Right lobe of liver (tissue), 4 donors: ENCODE measurements around the gene HES2.

Experiments used
- POLR2A ChIP-seq: fragments of 450-650 bp; IDR thresholded peaks from one replicate; pipeline ENCODE4 v1.6.1; 2017; ENCODE audit warnings: antibody characterized with exemption, mild to moderate bottlenecking
- TF ChIP-seq, protein P1 (sequence below), 4 donors: fragments of 200-600 bp in 3 of 4; fragments of 450-650 bp in 1 of 4; IDR thresholded peaks; one replicate each; pipeline versions ENCODE4 v1.5.1 to v1.8.0; 2016 to 2022; ENCODE audit warnings: antibody characterized with exemption in 4 of 4, mild to moderate bottlenecking in 2 of 4
- donor health status: DM: no; HTN: no; CAD: no.
- donor health status: DM: no; HTN: no; CAD: no.
- donor health status: DM: no; HTN: yes; CAD: no.

DNA sequence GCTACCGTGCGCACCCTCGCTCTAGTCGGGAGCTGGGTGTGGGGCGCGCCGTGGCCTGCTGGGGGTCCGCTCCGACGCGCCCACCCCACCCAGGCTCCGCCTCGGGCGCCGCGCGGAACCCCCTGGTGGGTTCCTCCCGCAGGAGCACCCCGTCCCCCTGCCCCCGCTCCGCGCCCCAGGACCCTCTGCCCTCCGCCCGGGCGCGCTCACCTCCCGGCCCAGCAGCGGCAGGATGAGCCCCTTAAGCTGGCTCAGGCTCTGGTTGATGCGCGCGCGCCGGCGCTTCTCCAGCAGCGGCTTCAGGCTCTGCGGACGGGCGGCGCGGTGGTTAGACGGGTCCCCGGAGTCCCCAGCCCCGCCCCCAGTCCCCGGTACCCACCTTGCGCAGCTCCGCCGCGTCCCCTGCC, 319 bp downstream of the HES2 start:
- TF ChIP-seq, protein P1, sequence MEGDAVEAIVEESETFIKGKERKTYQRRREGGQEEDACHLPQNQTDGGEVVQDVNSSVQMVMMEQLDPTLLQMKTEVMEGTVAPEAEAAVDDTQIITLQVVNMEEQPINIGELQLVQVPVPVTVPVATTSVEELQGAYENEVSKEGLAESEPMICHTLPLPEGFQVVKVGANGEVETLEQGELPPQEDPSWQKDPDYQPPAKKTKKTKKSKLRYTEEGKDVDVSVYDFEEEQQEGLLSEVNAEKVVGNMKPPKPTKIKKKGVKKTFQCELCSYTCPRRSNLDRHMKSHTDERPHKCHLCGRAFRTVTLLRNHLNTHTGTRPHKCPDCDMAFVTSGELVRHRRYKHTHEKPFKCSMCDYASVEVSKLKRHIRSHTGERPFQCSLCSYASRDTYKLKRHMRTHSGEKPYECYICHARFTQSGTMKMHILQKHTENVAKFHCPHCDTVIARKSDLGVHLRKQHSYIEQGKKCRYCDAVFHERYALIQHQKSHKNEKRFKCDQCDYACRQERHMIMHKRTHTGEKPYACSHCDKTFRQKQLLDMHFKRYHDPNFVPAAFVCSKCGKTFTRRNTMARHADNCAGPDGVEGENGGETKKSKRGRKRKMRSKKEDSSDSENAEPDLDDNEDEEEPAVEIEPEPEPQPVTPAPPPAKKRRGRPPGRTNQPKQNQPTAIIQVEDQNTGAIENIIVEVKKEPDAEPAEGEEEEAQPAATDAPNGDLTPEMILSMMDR (IDR thresholded peaks at IDR 0.05) = no peak
- no peak for TF ChIP-seq POLR2A
